KBM-7 (cell line): ENCODE results near the gene CNOT3.

Source experiments
- DNase-seq: peaks from one replicate; pipeline ENCODE4 v3.0.0-alpha.2; 2015
- in situ Hi-C: fragments of 300-500 bp; cut with MboI; formaldehyde crosslinking; loops from 2 replicates; pipeline ENCODE4 v1.14.3; 2020; ENCODE audit warnings: low sequenced_read_pairs, low pct_unique_long_range_greater_than_20kb, mixed read lengths

CNOT3 gene

GRCh38 chr19:54145541-54146158, 8.1 kb downstream of the CNOT3 start:
- in situ Hi-C loops, result no loop called here
- DNase-seq, result no peak

- DNase-seq, result no peak
- in situ Hi-C loops, result no loop called here
Observed at GRCh38 chr19:54147676-54148075, 10.1 kb downstream of the CNOT3 start.

GRCh38 chr19:54148158-54148557, 10.6 kb downstream of the CNOT3 start:
- DNase-seq, result no peak
- in situ Hi-C loops, result no loop called here

- in situ Hi-C loops, result no loop called here
Observed at GRCh38 chr19:54149021-54149812, 11.7 kb downstream of the CNOT3 start.

GRCh38 chr19:54151362-54152035, 13.9 kb downstream of the CNOT3 start:
- in situ Hi-C loops, result no loop called here
- no peak for DNase-seq

More at GRCh38 chr19:54149021-54149812, 11.7 kb downstream of the CNOT3 start:
- no peak for DNase-seq

GRCh38 chr19:54152267-54152666, 14.7 kb downstream of the CNOT3 start:
- DNase-seq, result no peak
- in situ Hi-C loops, result no loop called here

- in situ Hi-C loops, result no loop called here
Observed at GRCh38 chr19:54152878-54153524, 15.4 kb downstream of the CNOT3 start.

GRCh38 chr19:54153731-54154326, 16.3 kb downstream of the CNOT3 start:
- in situ Hi-C loops, result no loop called here
- DNase-seq, result no peak

More at GRCh38 chr19:54152878-54153524, 15.4 kb downstream of the CNOT3 start:
- DNase-seq, result no peak

GRCh38 chr19:54154603-54155345, 17.2 kb downstream of the CNOT3 start:
- DNase-seq, result no peak
- in situ Hi-C loops, result no loop called here

GRCh38 chr19:54155694-54156093, 18.1 kb downstream of the CNOT3 start:
- in situ Hi-C loops, result no loop called here
- no peak for DNase-seq

GRCh38 chr19:54156490-54156889, 18.9 kb downstream of the CNOT3 start:
- DNase-seq, result no peak
- in situ Hi-C loops, result no loop called here

- in situ Hi-C loops, result no loop called here
- no peak for DNase-seq
Observed at GRCh38 chr19:54156953-54157352, 19.4 kb downstream of the CNOT3 start.

- no peak for DNase-seq
- in situ Hi-C loops, result no loop called here
Observed at GRCh38 chr19:54158812-54159351, 21.3 kb downstream of the CNOT3 start.

- peak; percentile 100 for DNase-seq
- in situ Hi-C loops, result no loop called here
Observed at GRCh38 chr19:54159352-54160181, 22.0 kb downstream of the CNOT3 start, which contains the start of gene LENG1. TSS of gene LENG1 (minus strand) at chr19:54159721. CDS start at chr19:54159695, 26 bp downstream.

- no peak for DNase-seq
- in situ Hi-C loops, result no loop called here
Observed at GRCh38 chr19:54160182-54160811, 22.7 kb downstream of the CNOT3 start.

GRCh38 chr19:54160854-54161253, 23.3 kb downstream of the CNOT3 start:
- in situ Hi-C loops, result no loop called here
- no peak for DNase-seq

GRCh38 chr19:54162241-54162805, 24.8 kb downstream of the CNOT3 start:
- peak; percentile 92 for DNase-seq
- in situ Hi-C loops, result no loop called here
